A673 (cell line): ENCODE results near the gene PIP4K2C. TPM values are rescaled to one million over a fixed set of nuclear protein-coding genes. Genes with fewer than 3 reads are reported as not detected.
"Not testable (repeated sequence)": the region's sequence is repeated elsewhere in the genome, so short reads cannot be mapped to it uniquely, and the experiment has no call there.

Source experiments
- BruUV-seq: library from RNA; stranded (reverse); fragments of 400-500 nt; replicated peaks from 2 replicates; lab custom pipeline; 2021; lab: Mats Ljungman, UMichigan
- CTCF ChIA-PET: fragments of 300-600 bp; sonication (Branson Sonifier 250); formaldehyde crosslinking; loops from one replicate; lab custom pipeline; 2022; ENCODE audit warnings: antibody characterized with exemption; lab: Charles Lee
- POLR2A ChIA-PET: fragments of 300-600 bp; sonication (Branson Sonifier 250); formaldehyde crosslinking; loops from one replicate; lab custom pipeline; 2022; ENCODE audit warnings: antibody characterized with exemption; ENCODE audit not compliant: low non-redundant PET; lab: Charles Lee
- DNase-seq: peaks from one replicate; pipeline ENCODE4 v3.0.0-alpha.2; 2015; ENCODE audit warnings: low spot score
- H3K27ac ChIP-seq: fragments of 200-600 bp; sonication (generic); 2 replicates; pipeline ENCODE4 v1.5.1; 2016; ENCODE audit warnings: mixed run types, low read depth, mild to moderate bottlenecking, mixed read lengths, antibody characterized with exemption, low read length; ENCODE audit not compliant: poor library complexity, severe bottlenecking
- H3K27me3 ChIP-seq: fragments of 200-600 bp; sonication (generic); replicated peaks from 2 replicates; pipeline ENCODE4 v1.6.1; 2017; ENCODE audit warnings: mixed run types, low read depth, mild to moderate bottlenecking, mixed read lengths, antibody characterized with exemption, low read length; ENCODE audit not compliant: insufficient read depth, poor library complexity
- H3K36me3 ChIP-seq: fragments of 200-600 bp; sonication (generic); 2 replicates; pipeline ENCODE4 v1.6.1; 2016; ENCODE audit warnings: mixed run types, mild to moderate bottlenecking, mixed read lengths, antibody characterized with exemption, low read length; ENCODE audit not compliant: insufficient read depth, poor library complexity, severe bottlenecking
- H3K4me1 ChIP-seq: fragments of 200-600 bp; sonication (generic); 2 replicates; pipeline ENCODE4 v1.6.1; 2017; ENCODE audit warnings: mixed run types, mild to moderate bottlenecking, mixed read lengths, antibody characterized with exemption, low read length; ENCODE audit not compliant: insufficient read depth, poor library complexity, severe bottlenecking
- H3K4me3 ChIP-seq: fragments of 200-600 bp; sonication (generic); 2 replicates; pipeline ENCODE4 v1.5.1; 2016; ENCODE audit warnings: low read depth, mixed run types, mild to moderate bottlenecking, mixed read lengths, low read length; ENCODE audit not compliant: poor library complexity, severe bottlenecking
- H3K9me3 ChIP-seq: fragments of 200-600 bp; sonication (generic); 2 replicates; pipeline ENCODE4 v1.6.1; 2016; ENCODE audit warnings: mixed run types, low read depth, mild to moderate bottlenecking, mixed read lengths, antibody characterized with exemption, low read length; ENCODE audit not compliant: poor library complexity, severe bottlenecking
- CTCF ChIP-seq: fragments of 300-800, 200-600 bp; sonication (generic); conservative IDR thresholded peaks from 2 replicates; pipeline ENCODE4 v1.5.1; 2017; ENCODE audit warnings: low read depth, mild to moderate bottlenecking, antibody characterized with exemption, low read length, moderate library complexity, mixed read lengths
- EZH2 ChIP-seq: fragments of 200-600 bp; sonication (generic); IDR thresholded peaks from 2 replicates; pipeline ENCODE4 v1.6.1; 2017; ENCODE audit warnings: borderline replicate concordance, low read depth, mild to moderate bottlenecking, mixed read lengths, antibody characterized with exemption, low read length; ENCODE audit not compliant: poor library complexity, severe bottlenecking
- intact Hi-C: fragments of 100-400 bp; cut with micrococcal nuclease; formaldehyde crosslinking; loops from one replicate; pipeline ENCODE4 v1.10.0; 2022; ENCODE audit not compliant: unreplicated experiment
- total RNA-seq: library from RNA; stranded (reverse); gene quantifications from 2 replicates; pipeline ENCODE4 v1.2.3, GENCODE V29; 2021

PIP4K2C gene
- total RNA-seq, 1 experiment from 2014 or later, result 34.9 TPM

DNA sequence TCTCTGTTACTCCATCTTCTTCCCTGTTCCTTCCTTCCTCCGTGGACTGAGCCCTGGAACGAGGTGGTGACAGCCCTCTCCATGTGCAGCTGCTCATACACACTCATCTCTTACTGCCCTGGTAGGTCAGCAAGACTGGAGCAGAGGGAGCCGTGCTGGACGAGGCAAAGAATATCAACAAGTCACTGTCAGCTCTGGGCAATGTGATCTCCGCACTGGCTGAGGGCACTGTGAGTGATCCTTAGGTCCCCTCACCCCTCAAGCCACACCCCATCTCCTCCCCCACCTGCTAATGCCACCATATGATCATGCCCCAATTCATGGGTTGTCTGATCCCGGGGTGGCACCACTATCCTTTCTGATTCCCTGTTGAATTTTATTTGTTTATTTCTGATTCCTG lies 22.2 kb upstream of the PIP4K2C start:
- ChIA-PET POLR2A (no interaction called here), CTCF (no interaction called here)
- no peak for DNase-seq
- no TSS peak for BruUV-seq
- H3K27me3 ChIP-seq, result no peaks in the 10 kb centered on the region
- H3K4me1 ChIP-seq, result no peaks in the 10 kb centered on the region
- no peaks in the 10 kb centered on the region for H3K9me3 ChIP-seq
- H3K27ac ChIP-seq, result no peak overlapping the region
- intact Hi-C loops, result no loop called here
- no peak overlapping the region for H3K4me3 ChIP-seq
- H3K36me3 ChIP-seq, result no peaks in the 10 kb centered on the region
- TF ChIP-seq CTCF, result no peak
- TF ChIP-seq EZH2, result no peak

DNA sequence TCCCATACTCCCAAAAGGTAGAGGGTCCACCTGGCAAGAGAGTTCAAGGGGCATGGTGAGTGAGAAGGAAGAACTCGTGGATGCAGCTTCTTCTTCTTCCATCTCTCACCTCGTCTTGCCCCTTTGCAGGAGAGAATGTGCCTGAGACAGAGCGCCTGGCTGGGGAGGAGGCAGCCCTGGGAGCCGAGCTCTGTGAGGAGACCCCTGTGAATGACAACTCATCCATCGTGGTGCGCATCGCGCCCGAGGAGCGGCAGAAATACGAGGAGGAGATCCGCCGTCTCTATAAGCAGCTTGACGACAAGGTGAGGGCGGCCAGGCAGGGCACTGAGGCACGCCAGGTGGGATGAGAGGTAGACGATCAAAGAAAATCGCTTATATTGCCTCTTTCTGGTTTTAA lies 21.1 kb upstream of the PIP4K2C start:
- Histone ChIP-seq H3K27me3 (no peaks in the 10 kb centered on the region), H3K36me3 (no peaks in the 10 kb centered on the region), H3K4me3 (no peak overlapping the region), H3K4me1 (no peaks in the 10 kb centered on the region), H3K27ac (no peak overlapping the region), H3K9me3 (no peaks in the 10 kb centered on the region)
- TF ChIP-seq EZH2, result no peak
- no peak for TF ChIP-seq CTCF
- intact Hi-C loops, result no loop called here
- BruUV-seq, result no TSS peak
- CTCF ChIA-PET, result no interaction called here
- DNase-seq, result no peak
- POLR2A ChIA-PET, result no interaction called here

DNA sequence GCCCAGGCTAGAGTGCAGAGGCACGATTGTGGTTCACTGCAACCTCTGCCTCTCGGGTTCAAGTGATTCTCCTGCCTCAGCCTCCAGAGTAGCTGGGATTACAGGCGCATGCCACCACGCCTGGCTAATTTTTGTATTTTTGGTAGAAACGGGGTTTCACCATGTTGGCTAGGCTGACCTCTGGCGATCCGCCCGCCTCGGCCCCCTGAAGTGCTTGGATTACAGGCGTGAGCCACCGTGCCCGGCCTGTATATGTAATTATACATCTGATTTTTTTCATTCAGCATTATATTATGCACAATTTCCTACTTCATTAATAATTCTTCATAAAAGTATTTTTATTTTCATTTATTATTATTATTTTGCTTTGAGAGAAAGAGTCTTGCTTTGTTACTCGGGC lies 20.6 kb upstream of the PIP4K2C start:
- POLR2A ChIA-PET, H3K27ac ChIP-seq, H3K27me3 ChIP-seq, intact Hi-C loops, DNase-seq, H3K36me3 ChIP-seq, BruUV-seq, H3K9me3 ChIP-seq, H3K4me1 ChIP-seq, H3K4me3 ChIP-seq: not testable (repeated sequence)
- CTCF ChIA-PET, result interaction anchor here (1.3 kb wide), 1 partner anchor 13 kb away, joined by 4 read pairs; no protein-coding TSS in a partner anchor
